Glomerular endothelial cell (primary cell): ENCODE results near the gene NOLC1. TPM values are rescaled to one million over a fixed set of nuclear protein-coding genes. Genes with fewer than 3 reads are reported as not detected.
"Not testable (repeated sequence)": the region's sequence is repeated elsewhere in the genome, so short reads cannot be mapped to it uniquely, and the experiment has no call there.

Experiments
- DNase-seq: peaks from one replicate; pipeline ENCODE4 v3.0.0-alpha.2; 2011; ENCODE audit warnings: low read depth, low spot score; ENCODE audit errors: extremely low read depth
- total RNA-seq: library from RNA; depleted of rRNA; stranded (reverse); fragments of >200 nt; gene quantifications from 2 replicates; pipeline ENCODE4 v1.2.3, GENCODE V29; 2015

The NOLC1 gene
- total RNA-seq, 1 donor from 2014 or later: 65.5 TPM

GRCh38 chr10:102153093-102153620 is 968 bp downstream of the NOLC1 start:
- DNase-seq: no peak

- no peak for DNase-seq
Observed at GRCh38 chr10:102154466-102155116, 2.4 kb downstream of the NOLC1 start.

DNA sequence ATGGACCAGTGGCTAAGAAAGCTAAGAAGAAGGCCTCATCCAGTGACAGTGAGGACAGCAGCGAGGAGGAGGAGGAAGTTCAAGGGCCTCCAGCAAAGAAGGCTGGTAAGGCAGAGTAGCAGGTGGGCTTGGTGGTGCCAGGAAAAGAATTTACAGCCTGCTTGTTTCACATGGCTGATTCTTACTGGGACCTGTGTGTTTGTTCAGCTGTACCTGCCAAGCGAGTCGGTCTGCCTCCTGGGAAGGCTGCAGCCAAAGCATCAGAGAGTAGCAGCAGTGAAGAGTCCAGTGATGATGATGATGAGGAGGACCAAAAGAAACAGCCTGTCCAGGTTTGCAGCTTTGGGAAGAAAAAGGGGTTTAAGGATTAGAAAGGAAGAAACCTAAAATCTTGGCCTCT is 5.0 kb downstream of the NOLC1 start:
- DNase-seq: no peak

- DNase-seq: no peak
Observed at GRCh38 chr10:102159051-102159597, 6.9 kb downstream of the NOLC1 start.

- no peak for DNase-seq
Observed at GRCh38 chr10:102159831-102160230, 7.6 kb downstream of the NOLC1 start.

GRCh38 chr10:102163342-102163989 is 11.3 kb downstream of the NOLC1 start:
- DNase-seq: no peak

- no peak for DNase-seq
Observed at GRCh38 chr10:102167861-102168260, 15.7 kb downstream of the NOLC1 start.

GRCh38 chr10:102170602-102171001 is 18.4 kb downstream of the NOLC1 start:
- DNase-seq: no peak

- DNase-seq: no peak
Observed at GRCh38 chr10:102172288-102172687, 20.1 kb downstream of the NOLC1 start.

DNA sequence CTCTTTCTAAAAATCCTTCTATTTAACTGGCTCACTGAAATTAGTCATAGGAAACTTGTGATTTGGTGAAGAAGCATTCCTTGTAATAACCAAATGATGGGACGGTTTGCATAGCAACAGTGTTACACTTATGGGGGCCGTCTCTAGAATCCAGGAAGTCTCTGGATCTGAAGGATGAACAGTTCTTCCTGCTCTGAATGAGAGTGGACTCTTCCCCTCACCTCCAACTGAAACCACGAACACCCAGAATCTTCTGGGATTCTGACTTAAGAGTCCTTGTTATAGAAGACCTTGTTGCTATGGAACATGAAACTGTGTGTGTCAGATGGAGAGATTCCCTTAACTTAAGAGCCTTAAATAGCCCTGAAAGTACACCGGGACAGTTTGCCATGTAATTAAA is 23.2 kb downstream of the NOLC1 start:
- DNase-seq: no peak

- DNase-seq: no peak
Observed at GRCh38 chr10:102184606-102185005, 32.4 kb downstream of the NOLC1 start.

DNA sequence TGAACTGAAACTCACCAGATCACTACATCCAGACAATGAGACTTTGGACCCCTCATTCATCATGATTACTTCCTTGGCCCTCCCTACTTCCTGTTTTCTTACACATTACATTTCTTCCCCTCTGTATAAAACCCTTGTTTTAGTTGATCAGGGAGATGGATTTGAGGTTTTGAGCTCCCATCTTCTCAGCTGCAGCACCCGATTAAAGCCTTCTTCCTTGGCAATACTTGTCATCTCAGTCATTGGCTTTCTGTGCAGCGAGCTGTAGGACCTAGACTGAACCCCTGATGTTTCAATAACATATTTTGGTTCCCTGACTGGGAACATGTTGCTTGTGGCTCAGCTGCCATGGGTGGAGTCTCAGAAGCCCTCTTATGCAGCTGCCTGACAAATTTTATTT is 33.1 kb downstream of the NOLC1 start:
- no peak for DNase-seq

GRCh38 chr10:102185811-102186527 is 33.8 kb downstream of the NOLC1 start:
- no peak for DNase-seq

- DNase-seq: no peak
Observed at GRCh38 chr10:102188298-102188940, 36.2 kb downstream of the NOLC1 start.

DNA sequence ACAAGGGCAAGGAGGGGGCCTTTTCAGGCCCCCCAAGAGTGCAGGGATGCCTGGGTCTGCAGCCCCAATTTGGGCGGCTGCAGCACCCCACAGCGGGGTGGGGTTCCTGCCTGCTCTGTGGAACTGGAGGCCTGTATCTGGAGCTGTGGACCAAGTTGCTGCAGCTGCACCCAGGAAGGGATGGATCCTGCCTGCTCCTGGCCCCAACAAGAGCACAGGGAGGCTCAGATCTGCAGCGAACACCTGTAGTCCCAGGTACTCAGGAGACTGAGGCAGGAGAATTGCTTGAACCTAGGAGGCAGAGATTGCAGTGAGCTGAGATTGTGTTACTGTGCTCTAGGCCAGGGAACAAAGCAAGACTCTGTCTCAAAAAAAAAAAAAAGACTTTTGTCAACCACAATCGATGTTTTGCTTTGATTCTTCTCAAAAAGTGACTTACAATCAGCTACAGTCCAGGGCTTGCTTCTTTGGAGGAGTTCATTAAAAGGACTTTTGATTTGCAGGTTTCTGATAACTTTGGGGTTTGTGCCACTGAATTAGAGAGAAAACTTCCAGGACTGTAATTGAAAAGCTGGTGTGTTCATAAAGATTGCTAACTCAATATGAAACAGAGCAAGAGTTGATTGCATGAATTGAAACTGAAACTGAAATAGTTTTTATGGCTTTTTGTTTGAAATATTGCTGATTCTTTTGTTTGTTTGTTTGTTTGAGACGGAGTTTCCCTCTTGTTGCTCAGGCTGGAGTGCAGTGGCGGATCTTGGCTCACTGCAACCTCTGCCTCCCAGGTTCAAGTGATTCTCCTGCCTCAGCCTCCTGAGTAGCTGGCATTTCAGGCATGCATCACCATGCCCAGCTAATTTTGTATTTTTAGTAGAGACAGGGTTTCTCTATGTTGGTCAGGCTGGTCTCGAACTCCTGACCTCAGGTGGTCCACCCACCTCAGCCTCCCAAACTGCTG is 37.0 kb downstream of the NOLC1 start:
- DNase-seq: not testable (repeated sequence)

- DNase-seq: no peak
Observed at GRCh38 chr10:102191956-102192355, 39.8 kb downstream of the NOLC1 start.

GRCh38 chr10:102195296-102195870 is 43.2 kb downstream of the NOLC1 start:
- DNase-seq: no peak

DNA sequence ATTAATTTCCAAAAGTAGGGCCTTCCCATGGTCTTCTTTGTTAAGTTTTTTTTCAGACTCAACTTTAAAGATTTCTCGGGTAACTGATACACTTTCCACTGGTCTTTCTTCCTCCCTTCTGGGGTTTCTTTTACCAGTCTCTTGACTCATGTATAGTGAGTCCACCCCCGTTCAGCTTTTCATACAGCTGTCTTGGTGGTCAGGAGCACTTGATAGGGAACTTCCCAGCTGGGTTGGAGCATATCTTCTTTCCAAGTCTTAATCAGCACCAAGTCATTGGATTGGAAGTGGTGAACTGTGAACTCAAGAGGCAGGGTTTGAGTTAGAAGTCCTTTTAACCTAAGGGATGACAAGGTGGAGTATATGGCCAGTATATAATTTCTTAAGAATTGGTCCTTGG is 44.7 kb downstream of the NOLC1 start:
- DNase-seq: no peak

DNA sequence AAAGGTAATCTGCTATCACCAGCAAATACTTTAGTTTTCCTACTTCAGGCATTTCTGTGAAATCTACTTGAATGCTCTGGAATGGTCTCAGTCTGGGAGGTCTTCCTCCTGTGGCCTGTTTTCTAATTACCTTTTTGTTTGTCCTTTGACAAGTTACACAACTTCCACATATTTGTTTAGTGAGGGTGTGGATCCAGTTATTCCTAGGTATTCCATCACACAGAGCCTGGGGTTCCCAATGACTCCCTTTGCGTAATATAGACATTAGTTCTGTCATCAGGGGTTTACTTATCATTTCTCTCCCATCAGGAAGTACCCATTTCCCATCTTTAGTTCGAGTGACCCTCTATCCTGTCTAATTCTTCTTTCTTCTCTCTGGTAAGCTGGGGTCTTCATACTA is 45.8 kb downstream of the NOLC1 start:
- DNase-seq: no peak
